PFSK-1 (cell line): ENCODE data around the gene SNAP25.

ENCODE experiments used
- FOXP2 ChIP-seq: optimal IDR thresholded peaks from 2 replicates; pipeline ENCODE3; 2011; ENCODE audit warnings: borderline replicate concordance, control low read depth, inconsistent platforms; ENCODE audit not compliant: insufficient read depth; ENCODE audit errors: extremely low read length, extremely low read depth
- POLR2AphosphoS5 ChIP-seq: IDR thresholded peaks from 2 replicates; pipeline ENCODE4 v1.6.1; 2012; ENCODE audit warnings: low read depth, mild to moderate bottlenecking, control low read depth, low read length, moderate library complexity
- SIN3A ChIP-seq: IDR thresholded peaks from 2 replicates; pipeline ENCODE4 v1.6.1; 2012; ENCODE audit warnings: mild to moderate bottlenecking, low read length, moderate library complexity, borderline replicate concordance; ENCODE audit not compliant: insufficient read depth
- TAF1 ChIP-seq: IDR thresholded peaks from 2 replicates; pipeline ENCODE4 v1.6.1; 2012; ENCODE audit warnings: low read length, control low read depth, borderline replicate concordance; ENCODE audit not compliant: insufficient read depth
- TF ChIP-seq, protein P1 (sequence below), 2 experiments: IDR thresholded peaks; 2 replicates each; pipeline versions ENCODE4 v1.6.1 to v1.8.0; 2011 to 2012; ENCODE audit warnings: low read depth in 2 of 2, low read length in 2 of 2, control low read depth in 1 of 2, inconsistent platforms in 1 of 2, mild to moderate bottlenecking in 1 of 2, moderate library complexity in 1 of 2; ENCODE audit not compliant: insufficient read depth in 1 of 2

Gene SNAP25

DNA sequence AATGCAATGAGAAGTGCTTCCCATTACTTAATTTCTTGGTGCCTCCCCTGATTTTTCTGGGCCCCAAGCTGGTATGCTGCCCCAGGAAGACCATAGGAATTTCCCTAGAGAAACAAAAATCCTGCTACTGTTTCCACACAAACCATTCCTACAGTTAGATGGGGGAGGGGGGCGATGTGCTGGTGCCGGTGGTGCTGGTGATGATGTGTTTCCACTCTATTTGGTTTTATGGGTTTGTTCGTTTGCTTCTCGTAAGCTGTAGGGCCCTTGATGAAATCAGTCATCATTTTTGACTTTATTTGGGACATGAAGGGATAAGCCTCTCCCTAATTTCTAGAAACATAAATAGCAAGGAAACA is 110.2 kb downstream of the SNAP25 start:
- TF ChIP-seq FOXP2 (no peak), SIN3A (no peak), POLR2AphosphoS5 (no peak), TAF1 (no peak)
- TF ChIP-seq, protein P1, sequence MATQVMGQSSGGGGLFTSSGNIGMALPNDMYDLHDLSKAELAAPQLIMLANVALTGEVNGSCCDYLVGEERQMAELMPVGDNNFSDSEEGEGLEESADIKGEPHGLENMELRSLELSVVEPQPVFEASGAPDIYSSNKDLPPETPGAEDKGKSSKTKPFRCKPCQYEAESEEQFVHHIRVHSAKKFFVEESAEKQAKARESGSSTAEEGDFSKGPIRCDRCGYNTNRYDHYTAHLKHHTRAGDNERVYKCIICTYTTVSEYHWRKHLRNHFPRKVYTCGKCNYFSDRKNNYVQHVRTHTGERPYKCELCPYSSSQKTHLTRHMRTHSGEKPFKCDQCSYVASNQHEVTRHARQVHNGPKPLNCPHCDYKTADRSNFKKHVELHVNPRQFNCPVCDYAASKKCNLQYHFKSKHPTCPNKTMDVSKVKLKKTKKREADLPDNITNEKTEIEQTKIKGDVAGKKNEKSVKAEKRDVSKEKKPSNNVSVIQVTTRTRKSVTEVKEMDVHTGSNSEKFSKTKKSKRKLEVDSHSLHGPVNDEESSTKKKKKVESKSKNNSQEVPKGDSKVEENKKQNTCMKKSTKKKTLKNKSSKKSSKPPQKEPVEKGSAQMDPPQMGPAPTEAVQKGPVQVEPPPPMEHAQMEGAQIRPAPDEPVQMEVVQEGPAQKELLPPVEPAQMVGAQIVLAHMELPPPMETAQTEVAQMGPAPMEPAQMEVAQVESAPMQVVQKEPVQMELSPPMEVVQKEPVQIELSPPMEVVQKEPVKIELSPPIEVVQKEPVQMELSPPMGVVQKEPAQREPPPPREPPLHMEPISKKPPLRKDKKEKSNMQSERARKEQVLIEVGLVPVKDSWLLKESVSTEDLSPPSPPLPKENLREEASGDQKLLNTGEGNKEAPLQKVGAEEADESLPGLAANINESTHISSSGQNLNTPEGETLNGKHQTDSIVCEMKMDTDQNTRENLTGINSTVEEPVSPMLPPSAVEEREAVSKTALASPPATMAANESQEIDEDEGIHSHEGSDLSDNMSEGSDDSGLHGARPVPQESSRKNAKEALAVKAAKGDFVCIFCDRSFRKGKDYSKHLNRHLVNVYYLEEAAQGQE (IDR thresholded peaks at IDR 0.05; ENCODE audit: insufficient read depth in 1 of 2, low read depth in 2 of 2, low read length in 2 of 2): no peak

- TF ChIP-seq, protein P1 (IDR thresholded peaks at IDR 0.05; ENCODE audit: insufficient read depth in 1 of 2, low read depth in 2 of 2, low read length in 2 of 2): no peak
- TF ChIP-seq SIN3A: no peak
- no peak for TF ChIP-seq POLR2AphosphoS5
- no peak for TF ChIP-seq TAF1
- no peak for TF ChIP-seq FOXP2
These were observed 110.9 kb downstream of the SNAP25 start for GRCh38 chr20:10329387-10330005.

- TF ChIP-seq, protein P1 (IDR thresholded peaks at IDR 0.05; ENCODE audit: insufficient read depth in 1 of 2, low read depth in 2 of 2, low read length in 2 of 2): no peak
- TF ChIP-seq FOXP2: no peak
- TF ChIP-seq POLR2AphosphoS5: no peak
- TF ChIP-seq SIN3A: no peak
- TF ChIP-seq TAF1: no peak
These were observed 111.4 kb downstream of the SNAP25 start for GRCh38 chr20:10330071-10330470.

- TF ChIP-seq TAF1: no peak
- TF ChIP-seq SIN3A: peak; percentile 14; the same call in 1 of the 2 replicates
These were observed 114.2 kb downstream of the SNAP25 start for GRCh38 chr20:10332656-10333415.

DNA sequence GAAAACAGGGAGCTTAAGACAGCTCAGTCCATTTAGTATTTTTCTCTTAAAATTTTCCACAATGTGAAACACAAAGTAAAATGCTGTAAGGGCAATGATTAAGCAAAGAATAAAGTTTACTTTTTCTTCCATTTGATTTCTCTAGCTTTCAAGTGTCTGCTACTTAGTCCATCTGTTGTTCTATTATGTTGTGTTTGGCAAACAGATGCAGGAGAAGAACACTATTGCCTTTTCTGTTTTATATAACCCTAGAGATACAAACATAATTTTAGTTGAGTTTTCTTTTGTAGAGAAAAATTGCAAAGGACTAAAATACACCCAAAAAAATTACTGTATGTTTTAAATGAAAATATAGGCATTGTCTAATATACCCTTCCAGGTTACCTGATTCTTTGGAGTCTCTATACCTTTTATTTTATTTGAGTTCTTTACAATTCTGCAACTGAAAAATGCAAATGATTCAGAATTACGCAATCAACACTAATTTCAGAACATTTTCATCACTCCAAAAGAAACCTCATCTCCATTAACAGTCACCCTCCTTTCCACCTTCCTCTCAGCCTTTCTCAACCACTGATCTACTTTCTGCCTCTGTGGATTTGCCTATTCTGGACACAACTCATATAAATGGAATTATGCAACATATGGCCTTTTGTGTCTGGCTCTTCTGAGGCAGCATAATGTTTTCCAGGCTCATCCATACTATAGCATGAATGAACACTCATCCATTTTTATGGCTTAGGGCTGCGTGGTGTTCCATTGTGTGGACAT is 118.5 kb downstream of the SNAP25 start:
- TF ChIP-seq FOXP2 (no peak), SIN3A (no peak), TAF1 (no peak), POLR2AphosphoS5 (no peak)
- TF ChIP-seq, protein P1 (IDR thresholded peaks at IDR 0.05; ENCODE audit: insufficient read depth in 1 of 2, low read depth in 2 of 2, low read length in 2 of 2): no peak
